Thoracic aorta (tissue), 2 donors: ENCODE measurements around the gene ALPK3. TPM values are rescaled to one million over a fixed set of nuclear protein-coding genes. Genes with fewer than 3 reads are reported as not detected.

Source experiments
- ATAC-seq: fragments of 150-250 bp; one replicate; pipeline ENCODE4 v1.8.0; 2017; ENCODE audit warnings: low read depth; ENCODE audit not compliant: insufficient number of reproducible peaks, low FRiP score
- DNase-seq: peaks from one replicate; pipeline ENCODE4 v3.0.0-alpha.2; 2020; ENCODE audit warnings: low spot score
- H3K27ac ChIP-seq, 2 donors: fragments of 200-600 bp; sonication (generic); 1 replicate in 1 of 2; 2 replicates in 1 of 2; pipeline ENCODE4 v1.5.1; 2016; ENCODE audit warnings: mild to moderate bottlenecking in 2 of 2, moderate library complexity in 2 of 2
- H3K27me3 ChIP-seq: fragments of 200-600 bp; sonication (generic); replicated peaks from 2 replicates; pipeline ENCODE4 v1.6.0; 2016; ENCODE audit warnings: mild to moderate bottlenecking; ENCODE audit not compliant: insufficient read depth
- H3K36me3 ChIP-seq: fragments of 200-600 bp; sonication (generic); one replicate; pipeline ENCODE4 v1.5.1; 2016
- H3K4me1 ChIP-seq, 2 donors: fragments of 200-600 bp; sonication (generic); 1 replicate in 1 of 2; 2 replicates in 1 of 2; pipeline versions ENCODE4 v1.5.1 to v1.6.0; 2016; ENCODE audit warnings: low read depth in 2 of 2, mild to moderate bottlenecking in 1 of 2; ENCODE audit not compliant: control insufficient read depth in 1 of 2
- H3K4me3 ChIP-seq: fragments of 200-600 bp; sonication (generic); 2 replicates; pipeline ENCODE4 v1.5.1; 2016; ENCODE audit warnings: mild to moderate bottlenecking
- H3K9me3 ChIP-seq: fragments of 200-600 bp; sonication (generic); 2 replicates; pipeline ENCODE4 v1.5.1; 2016
- CTCF ChIP-seq: fragments of 200-600 bp; sonication (generic); IDR thresholded peaks from one replicate; pipeline ENCODE4 v1.5.1; 2019; ENCODE audit warnings: antibody characterized with exemption
- total RNA-seq, 2 donors: library from RNA; depleted of rRNA; stranded (reverse); fragments of >200 nt; gene quantifications; one replicate each; pipeline versions ENCODE4 v1.1.0 to v1.2.3, GENCODE V29; 2016

The ALPK3 gene
- total RNA-seq, 2 donors from 2014 or later: 56.9 to 81.1 TPM

GRCh38 chr15:84797212-84797611 lies 19.9 kb upstream of the ALPK3 start:
- ATAC-seq (no peak), DNase-seq (no peak)
- TF ChIP-seq CTCF: no peak
- no peaks in the 10 kb centered on the region for H3K4me1 ChIP-seq
- no peaks in the 10 kb centered on the region for H3K9me3 ChIP-seq
- no peaks in the 10 kb centered on the region for H3K27me3 ChIP-seq
- H3K36me3 ChIP-seq: peaks cover 72% of the 10 kb centered on the region
- H3K27ac ChIP-seq: no peak overlapping the region
- H3K4me3 ChIP-seq: no peak overlapping the region

GRCh38 chr15:84797801-84798200 lies 19.4 kb upstream of the ALPK3 start:
- H3K36me3 ChIP-seq: peaks cover 72% of the 10 kb centered on the region
- ATAC-seq: no peak

GRCh38 chr15:84798436-84798946 lies 18.7 kb upstream of the ALPK3 start:
- TF ChIP-seq CTCF: no peak
- no peaks in the 10 kb centered on the region for H3K4me1 ChIP-seq
- ATAC-seq (no peak), DNase-seq (no peak)
- H3K36me3 ChIP-seq: peaks cover 71% of the 10 kb centered on the region
- no peaks in the 10 kb centered on the region for H3K27me3 ChIP-seq
- no peak overlapping the region for H3K27ac ChIP-seq
- no peak overlapping the region for H3K4me3 ChIP-seq
- no peaks in the 10 kb centered on the region for H3K9me3 ChIP-seq

More at GRCh38 chr15:84797801-84798200, 19.4 kb upstream of the ALPK3 start:
- H3K27ac ChIP-seq: no peak overlapping the region
- H3K9me3 ChIP-seq: no peaks in the 10 kb centered on the region
- no peak for TF ChIP-seq CTCF
- DNase-seq: no peak
- no peaks in the 10 kb centered on the region for H3K4me1 ChIP-seq
- H3K27me3 ChIP-seq: no peaks in the 10 kb centered on the region
- no peak overlapping the region for H3K4me3 ChIP-seq

- Histone ChIP-seq H3K4me3 (no peak overlapping the region), H3K27me3 (no peaks in the 10 kb centered on the region), H3K4me1 (no peaks in the 10 kb centered on the region), H3K27ac (no peak overlapping the region), H3K36me3 (peaks cover 73% of the 10 kb centered on the region), H3K9me3 (no peaks in the 10 kb centered on the region)
- ATAC-seq (no peak), DNase-seq (no peak)
- no peak for TF ChIP-seq CTCF
Measured at GRCh38 chr15:84799511-84800187, 17.5 kb upstream of the ALPK3 start.

- DNase-seq (no peak), ATAC-seq (no peak)
- Histone ChIP-seq H3K36me3 (peaks cover 79% of the 10 kb centered on the region), H3K27me3 (no peaks in the 10 kb centered on the region), H3K4me3 (no peak overlapping the region), H3K27ac (no peak overlapping the region), H3K9me3 (no peaks in the 10 kb centered on the region), H3K4me1 (no peaks in the 10 kb centered on the region)
- no peak for TF ChIP-seq CTCF
Measured at GRCh38 chr15:84800365-84800806, 16.8 kb upstream of the ALPK3 start.
